ENCODE measurements around the gene CCDC126. TPM values are rescaled to one million over a fixed set of nuclear protein-coding genes. Genes with fewer than 3 reads are reported as not detected.

The CCDC126 gene

GRCh38 chr7:23691320-23691719 is 94.1 kb downstream of the CCDC126 start:
- Histone ChIP-seq H2BK120ac (ENCODE audit: low read depth, low read length) (no peak overlapping the region), H4K5ac (ENCODE audit: low read length) (no peak overlapping the region), H3K79me1 (ENCODE audit: low read length) (no peaks in the 10 kb centered on the region), H3K4me1 (ENCODE audit: control insufficient read depth, low read depth, low read length) (no peaks in the 10 kb centered on the region), H3K4me3 (ENCODE audit: low read length) (no peak overlapping the region), H3K9ac (ENCODE audit: low read length) (no peak overlapping the region), H3K56ac (ENCODE audit: low read length) (no peak overlapping the region), H3K23ac (ENCODE audit: low read length) (no peak overlapping the region), H3K27ac (ENCODE audit: low read depth, low read length) (no peak overlapping the region), H2BK15ac (replicated peaks; ENCODE audit: low read depth) (no peak overlapping the region), H3K4me2 (ENCODE audit: low read length) (no peak overlapping the region), H3K36me3 (ENCODE audit: control insufficient read depth, insufficient read depth, low read length) (no peaks in the 10 kb centered on the region), H2BK5ac (ENCODE audit: low read length) (no peak overlapping the region), H4K8ac (ENCODE audit: low read depth, low read length) (no peak overlapping the region), H3K79me2 (ENCODE audit: control insufficient read depth, insufficient read depth, low read length) (no peaks in the 10 kb centered on the region), H2AK5ac (ENCODE audit: low read length) (no peak overlapping the region), H3K18ac (ENCODE audit: low read length) (no peak overlapping the region), H3K27me3 (ENCODE audit: insufficient read depth, low read length, poor library complexity) (no peaks in the 10 kb centered on the region), H3K4ac (ENCODE audit: low read depth, low read length) (no peak overlapping the region)
- no CpG with 5 or more reads among the region's 4 CpGs for WGBS (ENCODE audit: extremely low coverage, insufficient coverage, low lambda C conversion rate)
- peak; percentile 13 for DNase-seq

DNA sequence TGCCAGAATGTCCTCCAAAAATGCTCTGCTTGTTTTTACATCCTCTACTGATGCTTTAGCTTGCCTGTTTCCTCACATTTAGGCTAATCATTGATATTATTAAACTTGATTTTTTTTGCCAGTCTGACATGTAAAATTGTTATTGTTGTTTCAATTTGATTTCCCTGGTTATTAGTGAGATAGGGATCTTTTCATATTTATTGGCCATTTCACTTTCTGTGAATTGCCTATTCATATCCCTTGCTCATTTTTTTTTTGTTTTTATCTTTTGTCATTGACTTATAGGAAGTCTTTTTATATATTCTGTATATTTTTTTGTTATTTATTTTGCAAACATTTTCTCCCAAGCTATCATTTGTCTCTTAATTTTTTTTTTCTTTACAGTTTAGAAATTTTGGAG is 96.0 kb downstream of the CCDC126 start:
- no peak overlapping the region for H3K4ac ChIP-seq (ENCODE audit: low read depth, low read length)
- H4K5ac ChIP-seq (ENCODE audit: low read length), result no peak overlapping the region
- no peak overlapping the region for H3K27ac ChIP-seq (ENCODE audit: low read depth, low read length)
- no peak overlapping the region for H3K18ac ChIP-seq (ENCODE audit: low read length)
- no peaks in the 10 kb centered on the region for H3K79me2 ChIP-seq (ENCODE audit: control insufficient read depth, insufficient read depth, low read length)
- no peaks in the 10 kb centered on the region for H3K4me1 ChIP-seq (ENCODE audit: control insufficient read depth, low read depth, low read length)
- H2BK120ac ChIP-seq (ENCODE audit: low read depth, low read length), result no peak overlapping the region
- H2BK5ac ChIP-seq (ENCODE audit: low read length), result no peak overlapping the region
- no peak overlapping the region for H4K8ac ChIP-seq (ENCODE audit: low read depth, low read length)
- DNase-seq, result no peak
- no peak overlapping the region for H3K23ac ChIP-seq (ENCODE audit: low read length)
- H3K27me3 ChIP-seq (ENCODE audit: insufficient read depth, low read length, poor library complexity), result no peaks in the 10 kb centered on the region
- H3K9ac ChIP-seq (ENCODE audit: low read length), result no peak overlapping the region
- no peak overlapping the region for H3K56ac ChIP-seq (ENCODE audit: low read length)
- H2AK5ac ChIP-seq (ENCODE audit: low read length), result no peak overlapping the region
- H3K79me1 ChIP-seq (ENCODE audit: low read length), result no peaks in the 10 kb centered on the region
- H2BK15ac ChIP-seq (replicated peaks; ENCODE audit: low read depth), result no peak overlapping the region
- H3K4me3 ChIP-seq (ENCODE audit: low read length), result no peak overlapping the region
- H3K36me3 ChIP-seq (ENCODE audit: control insufficient read depth, insufficient read depth, low read length), result no peaks in the 10 kb centered on the region
- H3K4me2 ChIP-seq (ENCODE audit: low read length), result no peak overlapping the region

Small RNA genes lying within 50 kb of the gene (small RNA-seq; reads per million reads assigned to genes)
- not detected for gene AC006026.2 (ENCODE audit: insufficient read depth)

All from mesendoderm (in vitro differentiated cells).